Calu3 (cell line): ENCODE data around the gene JAK2. TPM values are rescaled to one million over a fixed set of nuclear protein-coding genes. Genes with fewer than 3 reads are reported as not detected.

Source experiments
- BruUV-seq: library from RNA; stranded (reverse); fragments of 400-500 nt; replicated peaks from 2 replicates; lab custom pipeline; 2021; lab: Mats Ljungman, UMichigan
- CTCF ChIA-PET: fragments of 300-600 bp; sonication (Branson Sonifier 250); formaldehyde crosslinking; loops from one replicate; lab custom pipeline; 2022; ENCODE audit warnings: antibody characterized with exemption; lab: Charles Lee
- DNase-seq: peaks from one replicate; pipeline ENCODE4 v3.0.0; 2022
- H3K27ac Mint-ChIP-seq: one replicate; pipeline ENCODE4 v1.8.0; 2022; ENCODE audit warnings: mixed read lengths; ENCODE audit not compliant: unreplicated experiment
- H3K27me3 Mint-ChIP-seq: one replicate; pipeline ENCODE4 v1.8.0; 2022; ENCODE audit warnings: mixed read lengths; ENCODE audit not compliant: unreplicated experiment
- H3K36me3 Mint-ChIP-seq: one replicate; pipeline ENCODE4 v1.8.0; 2022; ENCODE audit warnings: mild to moderate bottlenecking, moderate library complexity, mixed read lengths; ENCODE audit not compliant: insufficient read depth, unreplicated experiment
- H3K4me1 Mint-ChIP-seq: one replicate; pipeline ENCODE4 v1.8.0; 2022; ENCODE audit warnings: mild to moderate bottlenecking, low read depth, mixed read lengths; ENCODE audit not compliant: unreplicated experiment
- H3K4me3 Mint-ChIP-seq: one replicate; pipeline ENCODE4 v1.8.0; 2022; ENCODE audit warnings: mild to moderate bottlenecking, low read depth, moderate library complexity, mixed read lengths; ENCODE audit not compliant: unreplicated experiment
- H3K9me3 Mint-ChIP-seq: one replicate; pipeline ENCODE4 v1.8.0; 2022; ENCODE audit warnings: low read depth, mixed read lengths; ENCODE audit not compliant: unreplicated experiment
- intact Hi-C: fragments of 100-400 bp; cut with micrococcal nuclease; formaldehyde crosslinking; loops from one replicate; pipeline ENCODE4 v1.10.0; 2022; ENCODE audit not compliant: unreplicated experiment
- total RNA-seq: library from RNA; stranded (reverse); gene quantifications from 2 replicates; pipeline ENCODE4 v1.2.3, GENCODE V29; 2022
- TF ChIP-seq, protein P1 (sequence below): fragments of 200-600 bp; IDR thresholded peaks from one replicate; pipeline ENCODE4 v1.8.0; 2022; ENCODE audit warnings: antibody characterized with exemption; ENCODE audit not compliant: unreplicated experiment

JAK2 gene
- total RNA-seq, 1 experiment from 2014 or later = 6.3 TPM

DNA sequence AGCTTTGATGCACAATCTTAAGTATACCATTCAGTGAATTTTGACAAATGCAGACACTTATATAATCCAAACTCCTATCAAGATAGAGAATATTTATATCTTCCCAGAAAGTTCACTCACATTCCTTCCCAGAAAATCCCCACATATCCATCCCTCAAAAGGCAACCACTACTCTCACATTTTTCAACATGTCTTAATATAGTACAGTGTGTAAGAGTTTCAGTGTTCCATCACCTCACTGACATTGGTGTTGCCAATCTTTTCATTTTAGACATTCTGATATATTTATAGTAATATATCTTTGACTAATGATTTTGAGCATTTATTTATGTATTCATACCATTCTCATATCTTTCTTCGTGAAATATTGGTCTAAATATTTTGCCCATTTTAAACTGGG is 38.1 kb upstream of the JAK2 start:
- DNase-seq = no peak
- peaks cover 3% of the 10 kb centered on the region for H3K27me3 Mint-ChIP-seq
- H3K9me3 Mint-ChIP-seq = no peaks in the 10 kb centered on the region
- H3K4me3 Mint-ChIP-seq = no peak overlapping the region
- CTCF ChIA-PET = no interaction called here
- TF ChIP-seq, protein P1, sequence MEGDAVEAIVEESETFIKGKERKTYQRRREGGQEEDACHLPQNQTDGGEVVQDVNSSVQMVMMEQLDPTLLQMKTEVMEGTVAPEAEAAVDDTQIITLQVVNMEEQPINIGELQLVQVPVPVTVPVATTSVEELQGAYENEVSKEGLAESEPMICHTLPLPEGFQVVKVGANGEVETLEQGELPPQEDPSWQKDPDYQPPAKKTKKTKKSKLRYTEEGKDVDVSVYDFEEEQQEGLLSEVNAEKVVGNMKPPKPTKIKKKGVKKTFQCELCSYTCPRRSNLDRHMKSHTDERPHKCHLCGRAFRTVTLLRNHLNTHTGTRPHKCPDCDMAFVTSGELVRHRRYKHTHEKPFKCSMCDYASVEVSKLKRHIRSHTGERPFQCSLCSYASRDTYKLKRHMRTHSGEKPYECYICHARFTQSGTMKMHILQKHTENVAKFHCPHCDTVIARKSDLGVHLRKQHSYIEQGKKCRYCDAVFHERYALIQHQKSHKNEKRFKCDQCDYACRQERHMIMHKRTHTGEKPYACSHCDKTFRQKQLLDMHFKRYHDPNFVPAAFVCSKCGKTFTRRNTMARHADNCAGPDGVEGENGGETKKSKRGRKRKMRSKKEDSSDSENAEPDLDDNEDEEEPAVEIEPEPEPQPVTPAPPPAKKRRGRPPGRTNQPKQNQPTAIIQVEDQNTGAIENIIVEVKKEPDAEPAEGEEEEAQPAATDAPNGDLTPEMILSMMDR = no peak
- intact Hi-C loops = no loop called here
- no TSS peak for BruUV-seq
- peaks cover 5% of the 10 kb centered on the region for H3K36me3 Mint-ChIP-seq
- H3K4me1 Mint-ChIP-seq = no peaks in the 10 kb centered on the region
- no peak overlapping the region for H3K27ac Mint-ChIP-seq

DNA sequence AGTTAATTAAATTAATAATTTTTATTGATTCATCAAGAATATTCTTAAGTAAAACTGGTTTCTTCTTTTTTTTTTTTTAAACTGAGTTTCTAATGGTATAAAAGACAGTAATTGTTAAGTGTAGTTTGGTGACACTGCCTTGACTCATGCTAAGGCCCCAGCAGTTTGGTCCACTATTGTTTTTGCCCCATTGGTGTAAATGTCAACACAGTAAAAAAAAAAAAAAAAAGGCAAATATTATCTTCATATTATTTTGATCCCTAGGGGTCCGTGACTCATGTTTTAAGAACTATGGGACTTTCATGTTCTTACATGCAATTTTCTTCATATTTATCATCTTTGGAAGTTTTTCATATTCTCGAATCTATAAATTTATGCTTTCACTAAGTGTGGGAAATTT is 29.2 kb upstream of the JAK2 start:
- DNase-seq = no peak
- intact Hi-C loops = no loop called here
- H3K4me1 Mint-ChIP-seq = no peaks in the 10 kb centered on the region
- CTCF ChIA-PET = no interaction called here
- no peak overlapping the region for H3K4me3 Mint-ChIP-seq
- peaks cover 5% of the 10 kb centered on the region for H3K9me3 Mint-ChIP-seq
- TF ChIP-seq, protein P1 = no peak
- H3K36me3 Mint-ChIP-seq = no peaks in the 10 kb centered on the region
- no peak overlapping the region for H3K27ac Mint-ChIP-seq
- BruUV-seq = no TSS peak
- peaks cover 13% of the 10 kb centered on the region for H3K27me3 Mint-ChIP-seq

DNA sequence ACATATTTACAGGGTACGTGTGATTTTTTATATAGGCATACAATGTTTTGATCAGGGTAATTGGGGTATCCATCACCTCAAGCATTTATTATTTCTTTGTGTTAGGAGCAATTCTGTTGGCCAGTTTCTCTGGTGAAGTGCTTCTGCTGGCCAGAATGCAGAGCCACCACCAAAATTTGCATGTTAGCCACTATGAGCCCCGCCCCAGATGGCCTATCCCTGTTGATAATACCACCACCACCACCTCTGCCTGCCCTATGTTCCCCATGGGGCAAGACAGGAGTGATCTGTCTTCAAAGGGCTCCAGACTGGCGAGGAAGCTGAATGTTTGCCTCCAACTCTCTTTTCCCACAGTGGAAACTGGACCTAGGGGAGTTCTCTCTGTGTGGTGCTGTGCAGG is 26.0 kb upstream of the JAK2 start:
- intact Hi-C loops = no loop called here
- no peaks in the 10 kb centered on the region for H3K27me3 Mint-ChIP-seq
- H3K9me3 Mint-ChIP-seq = no peaks in the 10 kb centered on the region
- DNase-seq = no peak
- H3K36me3 Mint-ChIP-seq = no peaks in the 10 kb centered on the region
- H3K4me3 Mint-ChIP-seq = no peak overlapping the region
- no peak overlapping the region for H3K27ac Mint-ChIP-seq
- CTCF ChIA-PET = no interaction called here
- no peaks in the 10 kb centered on the region for H3K4me1 Mint-ChIP-seq
- no TSS peak for BruUV-seq
- TF ChIP-seq, protein P1 = no peak

DNA sequence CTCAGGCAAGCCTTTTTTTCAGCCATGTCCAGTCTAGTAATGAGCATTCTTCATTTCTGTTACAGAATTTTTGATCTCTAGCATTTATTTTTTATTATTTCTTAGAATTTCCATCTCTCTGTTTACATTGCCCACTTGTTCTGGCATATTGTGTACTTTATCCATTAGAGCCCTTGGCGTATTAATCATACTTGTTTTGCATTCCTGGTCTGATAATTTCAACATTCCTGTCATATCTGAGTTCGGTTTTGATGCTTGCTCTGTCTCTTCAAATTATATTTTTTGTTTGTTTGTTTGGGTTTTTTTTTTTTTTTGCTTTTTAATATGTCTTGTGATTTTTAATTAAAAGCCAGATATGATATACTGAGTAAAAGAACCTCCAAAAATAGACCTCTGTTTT is 23.0 kb upstream of the JAK2 start:
- no peaks in the 10 kb centered on the region for H3K36me3 Mint-ChIP-seq
- H3K4me1 Mint-ChIP-seq = no peaks in the 10 kb centered on the region
- TF ChIP-seq, protein P1 = no peak
- intact Hi-C loops = no loop called here
- no peak overlapping the region for H3K27ac Mint-ChIP-seq
- CTCF ChIA-PET = no interaction called here
- BruUV-seq = no TSS peak
- no peak overlapping the region for H3K4me3 Mint-ChIP-seq
- DNase-seq = no peak
- no peaks in the 10 kb centered on the region for H3K27me3 Mint-ChIP-seq
- no peaks in the 10 kb centered on the region for H3K9me3 Mint-ChIP-seq
